Ishikawa (cell line): ENCODE measurements around the gene ZXDB.

Experiments used
- CEBPB ChIP-seq: IDR thresholded peaks from 2 replicates; pipeline ENCODE4 v1.6.1; 2012
- CREB1 ChIP-seq: IDR thresholded peaks from 2 replicates; pipeline ENCODE4 v1.6.1; 2012; ENCODE audit warnings: low read depth
- EGR1 ChIP-seq: IDR thresholded peaks from 2 replicates; pipeline ENCODE4 v1.6.1; 2012
- EP300 ChIP-seq: IDR thresholded peaks from 2 replicates; pipeline ENCODE4 v1.6.1; 2012; ENCODE audit warnings: borderline replicate concordance
- FOXM1 ChIP-seq: IDR thresholded peaks from 2 replicates; pipeline ENCODE4 v1.6.1; 2012; ENCODE audit warnings: low read depth, borderline replicate concordance
- NFIC ChIP-seq: IDR thresholded peaks from 2 replicates; pipeline ENCODE4 v1.6.1; 2012
- RAD21 ChIP-seq: IDR thresholded peaks from 2 replicates; pipeline ENCODE4 v1.6.1; 2012; ENCODE audit warnings: low read depth
- TAF1 ChIP-seq: IDR thresholded peaks from 2 replicates; pipeline ENCODE4 v1.6.1; 2012; ENCODE audit warnings: low read depth, mild to moderate bottlenecking
- TCF12 ChIP-seq: IDR thresholded peaks from 2 replicates; pipeline ENCODE4 v1.6.1; 2012; ENCODE audit warnings: low read depth
- TEAD4 ChIP-seq: IDR thresholded peaks from 2 replicates; pipeline ENCODE4 v1.6.1; 2012
- USF1 ChIP-seq: IDR thresholded peaks from 2 replicates; pipeline ENCODE4 v1.6.1; 2012
- YY1 ChIP-seq: IDR thresholded peaks from 2 replicates; pipeline ENCODE4 v1.6.1; 2012; ENCODE audit warnings: low read depth
- ZBTB7A ChIP-seq: IDR thresholded peaks from 2 replicates; pipeline ENCODE4 v1.6.1; 2012; ENCODE audit warnings: low read depth
- TF ChIP-seq, protein P1 (sequence below): IDR thresholded peaks from 2 replicates; pipeline ENCODE4 v1.6.1; 2012; ENCODE audit warnings: low read depth, mild to moderate bottlenecking
- TF ChIP-seq, protein P2 (sequence below): IDR thresholded peaks from 2 replicates; pipeline ENCODE4 v1.6.1; 2012

Gene ZXDB

GRCh38 chrX:57640674-57641016, 48.8 kb downstream of the ZXDB start:
- TF ChIP-seq CREB1, result no peak
- TF ChIP-seq, protein P1, sequence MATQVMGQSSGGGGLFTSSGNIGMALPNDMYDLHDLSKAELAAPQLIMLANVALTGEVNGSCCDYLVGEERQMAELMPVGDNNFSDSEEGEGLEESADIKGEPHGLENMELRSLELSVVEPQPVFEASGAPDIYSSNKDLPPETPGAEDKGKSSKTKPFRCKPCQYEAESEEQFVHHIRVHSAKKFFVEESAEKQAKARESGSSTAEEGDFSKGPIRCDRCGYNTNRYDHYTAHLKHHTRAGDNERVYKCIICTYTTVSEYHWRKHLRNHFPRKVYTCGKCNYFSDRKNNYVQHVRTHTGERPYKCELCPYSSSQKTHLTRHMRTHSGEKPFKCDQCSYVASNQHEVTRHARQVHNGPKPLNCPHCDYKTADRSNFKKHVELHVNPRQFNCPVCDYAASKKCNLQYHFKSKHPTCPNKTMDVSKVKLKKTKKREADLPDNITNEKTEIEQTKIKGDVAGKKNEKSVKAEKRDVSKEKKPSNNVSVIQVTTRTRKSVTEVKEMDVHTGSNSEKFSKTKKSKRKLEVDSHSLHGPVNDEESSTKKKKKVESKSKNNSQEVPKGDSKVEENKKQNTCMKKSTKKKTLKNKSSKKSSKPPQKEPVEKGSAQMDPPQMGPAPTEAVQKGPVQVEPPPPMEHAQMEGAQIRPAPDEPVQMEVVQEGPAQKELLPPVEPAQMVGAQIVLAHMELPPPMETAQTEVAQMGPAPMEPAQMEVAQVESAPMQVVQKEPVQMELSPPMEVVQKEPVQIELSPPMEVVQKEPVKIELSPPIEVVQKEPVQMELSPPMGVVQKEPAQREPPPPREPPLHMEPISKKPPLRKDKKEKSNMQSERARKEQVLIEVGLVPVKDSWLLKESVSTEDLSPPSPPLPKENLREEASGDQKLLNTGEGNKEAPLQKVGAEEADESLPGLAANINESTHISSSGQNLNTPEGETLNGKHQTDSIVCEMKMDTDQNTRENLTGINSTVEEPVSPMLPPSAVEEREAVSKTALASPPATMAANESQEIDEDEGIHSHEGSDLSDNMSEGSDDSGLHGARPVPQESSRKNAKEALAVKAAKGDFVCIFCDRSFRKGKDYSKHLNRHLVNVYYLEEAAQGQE, result no peak
- TF ChIP-seq NFIC, result no peak
- no peak for TF ChIP-seq EGR1
- TF ChIP-seq, protein P2, sequence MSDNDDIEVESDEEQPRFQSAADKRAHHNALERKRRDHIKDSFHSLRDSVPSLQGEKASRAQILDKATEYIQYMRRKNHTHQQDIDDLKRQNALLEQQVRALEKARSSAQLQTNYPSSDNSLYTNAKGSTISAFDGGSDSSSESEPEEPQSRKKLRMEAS, result no peak
- TF ChIP-seq TEAD4, result no peak
- TF ChIP-seq ZBTB7A, result no peak
- TF ChIP-seq CEBPB, result no peak
- TF ChIP-seq EP300, result no peak
- no peak for TF ChIP-seq YY1

DNA sequence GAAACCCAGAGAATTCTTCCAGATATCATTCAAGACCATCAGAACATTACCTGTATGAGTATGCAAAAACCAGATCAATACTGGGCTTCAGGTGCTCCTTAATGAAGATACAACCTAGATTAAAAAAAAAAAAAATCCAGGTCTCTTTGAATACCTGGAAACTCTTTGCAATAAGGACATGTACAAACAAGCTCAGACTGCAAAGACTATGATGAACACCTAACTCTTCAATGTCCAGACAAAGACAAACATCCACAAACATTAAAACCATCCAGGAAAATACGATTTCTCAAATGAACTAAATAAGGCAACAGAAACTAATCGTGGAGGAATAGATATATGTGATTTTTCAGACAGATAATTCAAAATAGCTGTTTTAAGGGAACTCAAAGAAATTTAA, 49.5 kb downstream of the ZXDB start:
- no peak for TF ChIP-seq FOXM1
- TF ChIP-seq, protein P1, result no peak
- no peak for TF ChIP-seq YY1
- no peak for TF ChIP-seq RAD21

GRCh38 chrX:57643698-57644097, 51.9 kb downstream of the ZXDB start:
- no peak for TF ChIP-seq CEBPB
- TF ChIP-seq RAD21, result no peak
- TF ChIP-seq TEAD4, result no peak
- TF ChIP-seq, protein P2, result no peak
- no peak for TF ChIP-seq YY1
- no peak for TF ChIP-seq TCF12
- TF ChIP-seq, protein P1, result no peak
- TF ChIP-seq EGR1, result no peak
- TF ChIP-seq FOXM1, result no peak
- TF ChIP-seq CREB1, result no peak
- no peak for TF ChIP-seq EP300
- no peak for TF ChIP-seq TAF1
- TF ChIP-seq ZBTB7A, result no peak
- no peak for TF ChIP-seq NFIC
- TF ChIP-seq USF1, result no peak

DNA sequence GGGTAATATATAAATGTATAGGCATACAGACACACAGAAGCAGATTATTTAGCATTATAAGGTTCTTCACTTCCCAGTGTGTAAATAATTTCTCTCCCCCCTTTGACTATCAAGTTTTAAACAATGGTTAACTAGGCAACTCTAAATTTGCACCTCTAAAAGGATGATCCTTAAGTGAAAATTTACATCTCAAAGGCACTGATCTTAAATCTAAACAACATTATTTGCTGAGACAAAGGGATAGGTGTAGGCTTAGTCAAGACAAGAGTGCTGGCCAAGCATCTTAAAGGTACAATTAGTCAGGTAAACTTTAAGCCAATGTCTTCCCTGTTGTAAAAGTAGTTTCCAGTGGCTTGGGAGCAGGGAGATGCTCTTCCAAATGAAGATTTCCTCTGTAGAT, 55.2 kb downstream of the ZXDB start:
- TF ChIP-seq TCF12, result no peak
- no peak for TF ChIP-seq CREB1
- TF ChIP-seq ZBTB7A, result no peak
- TF ChIP-seq RAD21, result no peak
- no peak for TF ChIP-seq EP300
- TF ChIP-seq FOXM1, result no peak
- TF ChIP-seq YY1, result no peak
